HFFc6 (cell line): ENCODE data around the gene PYGB. TPM values are rescaled to one million over a fixed set of nuclear protein-coding genes. Genes with fewer than 3 reads are reported as not detected.
A peak's percentile ranks its signal among the peaks of the same experiment; 100 is the strongest.

Source experiments
- DNase-seq: peaks from one replicate; pipeline ENCODE4 v3.0.0-alpha.2; 2018
- H3K27ac Mint-ChIP-seq: 2 replicates; pipeline ENCODE4 v1.8.0; 2020; ENCODE audit warnings: mild to moderate bottlenecking, mixed read lengths
- H3K27me3 Mint-ChIP-seq: 2 replicates; pipeline ENCODE4 v1.8.0; 2021; ENCODE audit warnings: mild to moderate bottlenecking, moderate library complexity, mixed read lengths; ENCODE audit not compliant: insufficient read depth
- H3K36me3 Mint-ChIP-seq: 2 replicates; pipeline ENCODE4 v1.8.0; 2021; ENCODE audit warnings: low read depth, mixed read lengths
- H3K4me1 Mint-ChIP-seq: 2 replicates; pipeline ENCODE4 v1.8.0; 2020; ENCODE audit warnings: low read depth, mixed read lengths
- H3K4me3 Mint-ChIP-seq: 2 replicates; pipeline ENCODE4 v1.8.0; 2020; ENCODE audit warnings: mild to moderate bottlenecking, moderate library complexity, mixed read lengths
- H3K9me3 Mint-ChIP-seq: 2 replicates; pipeline ENCODE4 v1.8.0; 2020; ENCODE audit warnings: mild to moderate bottlenecking, mixed read lengths
- CTCF ChIP-seq: fragments of 200-600 bp; sonication (generic); IDR thresholded peaks from 2 replicates; pipeline ENCODE4 v1.5.0; 2021; ENCODE audit warnings: antibody characterized with exemption, mild to moderate bottlenecking
- total RNA-seq, 6 experiments: library from RNA; stranded (reverse); fragmentation: NEBNext Ultra II Directional; extraction: Animal tissue kit (Norgen Biotek cat#: 25700); gene quantifications; 2 replicates in 1 of 6; 3 replicates in 5 of 6; pipeline ENCODE4 v1.2.3, GENCODE V29; 2021

Gene PYGB
- total RNA-seq, 6 experiments from 2014 or later, result 65.4 to 75.6 (median 70.2) TPM

GRCh38 chr20:25217161-25218108, 30.4 kb upstream of the PYGB start:
- Mint-ChIP-seq H3K4me1 (no peaks in the 10 kb centered on the region), H3K27ac (no peak overlapping the region), H3K36me3 (no peaks in the 10 kb centered on the region), H3K27me3 (no peaks in the 10 kb centered on the region), H3K4me3 (no peak overlapping the region), H3K9me3 (no peaks in the 10 kb centered on the region)
- DNase-seq, result no peak
- TF ChIP-seq CTCF, result no peak

GRCh38 chr20:25218109-25218486, 29.8 kb upstream of the PYGB start:
- Mint-ChIP-seq H3K27me3 (no peaks in the 10 kb centered on the region), H3K27ac (no peak overlapping the region), H3K4me1 (peaks cover 5% of the 10 kb centered on the region), H3K4me3 (no peak overlapping the region), H3K36me3 (no peaks in the 10 kb centered on the region), H3K9me3 (no peaks in the 10 kb centered on the region)
- TF ChIP-seq CTCF, result no peak
- DNase-seq, result no peak

GRCh38 chr20:25218492-25218891, 29.4 kb upstream of the PYGB start:
- no peak for DNase-seq
- H3K4me1 Mint-ChIP-seq, result peaks cover 9% of the 10 kb centered on the region
- no peaks in the 10 kb centered on the region for H3K27me3 Mint-ChIP-seq
- no peak for TF ChIP-seq CTCF
- no peak overlapping the region for H3K4me3 Mint-ChIP-seq
- H3K9me3 Mint-ChIP-seq, result no peaks in the 10 kb centered on the region
- H3K36me3 Mint-ChIP-seq, result no peaks in the 10 kb centered on the region
- no peak overlapping the region for H3K27ac Mint-ChIP-seq

GRCh38 chr20:25219365-25219764, 28.5 kb upstream of the PYGB start:
- Mint-ChIP-seq H3K9me3 (no peaks in the 10 kb centered on the region), H3K36me3 (no peaks in the 10 kb centered on the region), H3K27me3 (no peaks in the 10 kb centered on the region), H3K27ac (no peak overlapping the region), H3K4me3 (no peak overlapping the region), H3K4me1 (peaks cover 18% of the 10 kb centered on the region)
- DNase-seq, result no peak
- TF ChIP-seq CTCF, result no peak

- H3K36me3 Mint-ChIP-seq, result no peaks in the 10 kb centered on the region
- no peaks in the 10 kb centered on the region for H3K27me3 Mint-ChIP-seq
- H3K9me3 Mint-ChIP-seq, result no peaks in the 10 kb centered on the region
- DNase-seq, result no peak
- no peak overlapping the region for H3K27ac Mint-ChIP-seq
- H3K4me1 Mint-ChIP-seq, result peaks cover 23% of the 10 kb centered on the region
- H3K4me3 Mint-ChIP-seq, result no peak overlapping the region
- TF ChIP-seq CTCF, result peak; percentile 65
Measured at GRCh38 chr20:25220021-25220730, 27.7 kb upstream of the PYGB start.
